ENCODE results near the gene IFFO2. TPM values are rescaled to one million over a fixed set of nuclear protein-coding genes. Genes with fewer than 3 reads are reported as not detected.

IFFO2 gene
- total RNA-seq, 4 donors from 2014 or later: 25.8 to 88.8 (median 52.7) TPM

- Histone ChIP-seq H3K27ac (no peak overlapping the region), H3K36me3 (no peaks in the 10 kb centered on the region), H3K27me3 (peaks cover 0 to 36% (median 0%) of the 10 kb centered on the region in 4 donors), H3K9me3 (no peaks in the 10 kb centered on the region), H3K4me1 (no peaks in the 10 kb centered on the region), H3K4me3 (no peak overlapping the region)
- TF ChIP-seq POLR2A (IDR thresholded peaks at IDR 0.05): no peak
- WGBS, 2 donors: 57 to 80% methylated on average over 1 to 2 of the region's 9 CpGs
- no peak for DNase-seq
- intact Hi-C loops (cut with DNase I): no loop called here
Measured at GRCh38 chr1:18865176-18865575, 91.3 kb downstream of the IFFO2 start.

DNA sequence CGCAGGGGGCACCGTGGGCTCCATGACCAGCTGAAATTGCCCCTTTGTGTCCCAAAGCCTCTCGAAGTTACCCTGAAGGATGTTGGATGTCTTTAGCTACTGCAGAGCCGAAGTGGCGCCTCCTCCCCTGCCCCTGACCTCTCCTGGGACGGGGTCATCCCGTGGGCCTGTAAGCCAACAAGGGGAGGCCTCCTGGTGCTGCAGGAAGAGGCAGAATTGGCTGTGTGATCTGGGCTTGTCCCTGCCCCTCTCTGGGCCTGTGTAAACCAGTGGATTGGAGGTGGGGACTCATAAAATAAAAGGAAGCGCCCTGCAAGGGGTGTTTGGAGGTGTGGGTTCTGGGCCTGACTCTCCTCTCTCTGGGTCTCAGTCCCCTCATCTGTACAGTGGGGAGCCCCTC lies 94.9 kb downstream of the IFFO2 start:
- 79 to 81% methylated on average over 4 to 6 of the region's 8 CpGs for WGBS, 2 donors

DNA sequence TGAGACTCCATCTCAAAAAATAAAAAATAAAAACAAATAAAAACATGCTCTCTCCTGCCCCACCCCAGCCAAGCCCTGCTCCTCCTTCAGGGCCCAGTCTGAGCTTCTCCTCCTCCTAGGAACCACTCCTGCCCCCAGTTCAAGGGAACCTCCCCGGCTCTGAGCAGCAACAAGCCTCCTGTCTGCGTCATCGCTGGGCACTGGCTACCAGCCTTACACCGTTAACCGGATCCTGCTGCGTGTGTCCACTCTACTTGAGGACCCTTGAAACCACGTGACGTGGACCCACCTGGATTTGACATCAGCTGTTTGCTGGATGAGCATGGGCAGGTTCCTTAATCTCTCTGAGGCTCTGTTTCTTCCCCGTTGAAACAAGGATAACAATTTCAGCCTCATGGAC lies 95.4 kb downstream of the IFFO2 start:
- Histone ChIP-seq H3K9me3 (no peaks in the 10 kb centered on the region), H3K27me3 (peaks cover 0 to 24% (median 0%) of the 10 kb centered on the region in 4 donors), H3K4me1 (no peaks in the 10 kb centered on the region), H3K4me3 (no peak overlapping the region), H3K27ac (no peak overlapping the region), H3K36me3 (no peaks in the 10 kb centered on the region)
- WGBS, 2 donors: 66 to 69% methylated on average over 7 to 9 of the region's 9 CpGs
- no peak for DNase-seq
- intact Hi-C loops (cut with DNase I): no loop called here
- TF ChIP-seq POLR2A (IDR thresholded peaks at IDR 0.05): no peak
- no peak for TF ChIP-seq CTCF (IDR thresholded peaks at IDR 0.05)

More for the DNA sequence above, 94.9 kb downstream of the IFFO2 start:
- no peak for DNase-seq
- Histone ChIP-seq H3K9me3 (no peaks in the 10 kb centered on the region), H3K4me1 (no peaks in the 10 kb centered on the region), H3K36me3 (no peaks in the 10 kb centered on the region), H3K27ac (no peak overlapping the region), H3K4me3 (no peak overlapping the region), H3K27me3 (peaks cover 0 to 27% (median 0%) of the 10 kb centered on the region in 4 donors)
- TF ChIP-seq POLR2A (IDR thresholded peaks at IDR 0.05) (no peak), CTCF (IDR thresholded peaks at IDR 0.05) (no peak)
- intact Hi-C loops (cut with DNase I): no loop called here

GRCh38 chr1:18859560-18859959 lies 96.9 kb downstream of the IFFO2 start, which contains the start of gene TAS1R2:
TAS1R2 (minus strand) TSS chr1:18859660; CDS start chr1:18859660, 0 bp downstream.
- DNase-seq: no peak
- Histone ChIP-seq H3K4me1 (no peaks in the 10 kb centered on the region), H3K27me3 (peaks cover 0 to 13% (median 0%) of the 10 kb centered on the region in 4 donors), H3K36me3 (no peaks in the 10 kb centered on the region), H3K27ac (no peak within 1 kb of the TSS), H3K9me3 (no peaks in the 10 kb centered on the region), H3K4me3 (no peak within 1 kb of the TSS)
- 45% methylated on average over 2 of the region's 4 CpGs; no CpG with 5 or more reads in 1 of the 2 donors for WGBS, 2 donors
- TF ChIP-seq POLR2A (IDR thresholded peaks at IDR 0.05) (no peak), CTCF (IDR thresholded peaks at IDR 0.05) (no peak)
- intact Hi-C loops (cut with DNase I): no loop called here

DNA sequence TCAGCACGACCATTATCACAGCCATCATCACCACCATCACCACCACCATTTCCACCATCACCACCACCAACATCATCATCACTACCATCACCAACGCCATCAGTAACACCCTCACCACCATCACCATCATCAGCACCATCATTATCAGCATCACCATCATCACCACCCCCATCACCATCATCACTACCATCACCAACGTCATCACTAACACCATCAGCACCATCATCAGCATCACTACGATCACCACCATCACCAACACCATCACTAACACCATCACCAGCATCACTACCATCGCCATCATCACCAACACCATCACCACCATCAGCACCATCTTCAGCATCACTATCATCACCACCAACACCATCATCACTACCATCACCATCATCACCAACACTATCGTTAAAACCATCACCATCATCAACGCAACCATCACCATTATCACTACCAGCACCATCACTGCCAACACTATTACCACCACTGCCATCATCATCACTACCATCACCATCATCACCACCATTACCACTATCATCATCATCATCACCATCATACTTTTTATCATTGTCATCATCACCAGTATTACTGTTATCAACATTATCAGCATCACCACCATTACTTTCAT lies 98.3 kb downstream of the IFFO2 start:
- no peak overlapping the region for H3K27ac ChIP-seq
- H3K4me3 ChIP-seq: no peak overlapping the region
- H3K9me3 ChIP-seq: no peaks in the 10 kb centered on the region
- H3K4me1 ChIP-seq: no peaks in the 10 kb centered on the region
- 81 to 84% methylated on average over 7 of the region's 7 CpGs for WGBS, 2 donors
- intact Hi-C loops (cut with DNase I): no loop called here
- DNase-seq: no peak
- peaks cover 0 to 26% (median 0%) of the 10 kb centered on the region in 4 donors for H3K27me3 ChIP-seq
- TF ChIP-seq POLR2A (IDR thresholded peaks at IDR 0.05) (no peak), CTCF (IDR thresholded peaks at IDR 0.05) (no peak)
- no peaks in the 10 kb centered on the region for H3K36me3 ChIP-seq

Measured in esophagus squamous epithelium (tissue), 5 donors.